K562 (cell line): ENCODE data around the gene NDST3. TPM values are rescaled to one million over a fixed set of nuclear protein-coding genes. Genes with fewer than 3 reads are reported as not detected.

ENCODE experiments used
- ATAC-seq: fragments of 200-7000 bp; cut with Tn5 transposase; 3 replicates; pipeline ENCODE4 v1.9.1; 2020; ENCODE audit warnings: moderate library complexity
- BruUV-seq: library from RNA; stranded (reverse); fragments of 400-500 nt; replicated peaks from 2 replicates; lab custom pipeline; 2021; lab: Mats Ljungman, UMichigan
- CTCF ChIA-PET: fragments of 300-600 bp; formaldehyde crosslinking; extraction: SDS; loops from one replicate; lab custom pipeline; 2021; ENCODE audit warnings: low intra/inter-chr PET ratio; lab: Yijun Ruan, JAX
- POLR2A ChIA-PET: fragments of 300-600, 350-650 bp; sonication (Branson Sonifier 250); formaldehyde crosslinking; extraction: SDS; loops from one replicate; lab custom pipeline; 2021; ENCODE audit warnings: antibody characterized with exemption, inconsistent platforms; lab: Yijun Ruan, JAX
- DNase-seq, 4 experiments: peaks; one replicate each; pipeline versions ENCODE4 v3.0.0 to v3.0.0-alpha.2; 2011 to 2018; ENCODE audit warnings: low spot score in 3 of 4, mixed read lengths in 3 of 4; ENCODE audit errors: extremely low read depth in 1 of 4
- FAIRE-seq: peaks from 2 replicates; lab custom pipeline; 2011; peaks lifted over from hg19 to GRCh38; lab: Jason Lieb, UNC
- H2AFZ ChIP-seq: 2 replicates; pipeline ENCODE4 v1.6.0; 2011; ENCODE audit warnings: low read depth, low read length, control low read depth, inconsistent platforms
- H3K27ac ChIP-seq: fragments of 200-600 bp; 3 replicates; pipeline ENCODE4 v1.8.0; 2011; ENCODE audit warnings: low read depth, mild to moderate bottlenecking, control low read depth, inconsistent platforms, low read length, moderate library complexity, mixed read lengths; ENCODE audit errors: extremely low read depth
- H3K27me3 ChIP-seq, 2 experiments: fragments of 300-600 bp in 1 of 2; 2 replicates in 1 of 2; 3 replicates in 1 of 2; pipeline versions ENCODE4 v1.6.0 to v1.8.0; 2011; ENCODE audit warnings: inconsistent platforms in 2 of 2, low read length in 2 of 2, mild to moderate bottlenecking in 1 of 2, mixed read lengths in 1 of 2, moderate library complexity in 1 of 2; ENCODE audit not compliant: control insufficient read depth in 2 of 2, insufficient read depth in 2 of 2
- H3K36me3 ChIP-seq: fragments of 300-600 bp; 3 replicates; pipeline ENCODE4 v1.8.0; 2011; ENCODE audit warnings: mild to moderate bottlenecking, low read length, inconsistent platforms; ENCODE audit not compliant: control insufficient read depth, insufficient read depth
- H3K4me1 ChIP-seq, 2 experiments: fragments of 200-600 bp in 1 of 2; replicated peaks in 1 of 2; 2 replicates in 1 of 2; 3 replicates in 1 of 2; pipeline versions ENCODE4 v1.5.1 to v1.8.0; 2011; ENCODE audit warnings: inconsistent platforms in 2 of 2, low read length in 2 of 2, mild to moderate bottlenecking in 1 of 2, mixed read lengths in 1 of 2, moderate library complexity in 1 of 2; ENCODE audit not compliant: control insufficient read depth in 2 of 2, insufficient read depth in 2 of 2
- H3K4me2 ChIP-seq: 2 replicates; pipeline ENCODE4 v1.6.1; 2011; ENCODE audit warnings: low read length, control low read depth, inconsistent platforms, mixed read lengths; ENCODE audit not compliant: insufficient read depth
- H3K4me3 ChIP-seq: fragments of 200-600 bp; sonication (generic), shearing (Covaris generic); 2 replicates; pipeline ENCODE4 v1.5.1; 2016; ENCODE audit warnings: control low read depth, inconsistent platforms
- H3K79me2 ChIP-seq: fragments of 200-600 bp; 3 replicates; pipeline ENCODE4 v1.8.0; 2011; ENCODE audit warnings: low read length, inconsistent platforms; ENCODE audit not compliant: control insufficient read depth, insufficient read depth
- H3K9ac ChIP-seq, 2 experiments: 2 replicates each; pipeline versions ENCODE4 v1.6.0 to v1.6.1; 2011; ENCODE audit warnings: low read depth in 2 of 2, low read length in 2 of 2, control low read depth in 1 of 2, inconsistent platforms in 1 of 2, mild to moderate bottlenecking in 1 of 2, mixed read lengths in 1 of 2; ENCODE audit not compliant: insufficient read depth in 1 of 2
- H3K9me1 ChIP-seq: one replicate; pipeline ENCODE4 v1.6.0; 2011; ENCODE audit warnings: inconsistent platforms, mild to moderate bottlenecking, low read length, moderate library complexity; ENCODE audit not compliant: control insufficient read depth, insufficient read depth
- H3K9me3 ChIP-seq: replicated peaks from 2 replicates; pipeline ENCODE4 v1.5.1; 2011; ENCODE audit warnings: low read depth, low read length, inconsistent platforms; ENCODE audit not compliant: control insufficient read depth, insufficient read depth
- H4K20me1 ChIP-seq: replicated peaks from 2 replicates; pipeline ENCODE4 v1.6.1; 2011; ENCODE audit warnings: low read length, inconsistent platforms, mixed read lengths; ENCODE audit not compliant: control insufficient read depth, insufficient read depth
- NCOA6 ChIP-seq: fragments of 450-650 bp; IDR thresholded peaks from 2 replicates; pipeline ENCODE4 v1.6.1; 2017; ENCODE audit warnings: mild to moderate bottlenecking
- SIX5 ChIP-seq, 2 experiments: IDR thresholded peaks; 2 replicates each; pipeline ENCODE4 v1.6.1; 2011; ENCODE audit warnings: low read length in 2 of 2, borderline replicate concordance in 1 of 2, low read depth in 1 of 2, mild to moderate bottlenecking in 1 of 2, moderate library complexity in 1 of 2; ENCODE audit not compliant: insufficient read depth in 1 of 2
- ZNF589 ChIP-seq: fragments of 200-800 bp; sonication (Bioruptor generic); IDR thresholded peaks from 2 replicates; pipeline ENCODE4 v1.6.1; 2016; ENCODE audit warnings: low read depth, missing genetic modification characterization, missing compliant biosample characterization
- WGBS: fragments of 100-300 bp; shearing (Covaris generic); methylation state at CpG from one replicate; pipeline ENCODE4 v1.1.6; 2016; ENCODE audit warnings: low coverage, mixed read lengths; ENCODE audit not compliant: insufficient coverage; ENCODE audit errors: missing lambda C conversion rate; 5-methylcytosine and 5-hydroxymethylcytosine counted together
- in situ Hi-C: fragments of 300-500 bp; cut with MboI; formaldehyde crosslinking; loops from 4 replicates; pipeline ENCODE4 v1.15.0; 2018; ENCODE audit warnings: inconsistent platforms, mixed read lengths
- intact Hi-C: fragments of 100-400 bp; cut with micrococcal nuclease; formaldehyde crosslinking; loops from 2 replicates; pipeline ENCODE4 v1.14.2; 2022
- polyA plus RNA-seq, 8 experiments: library from polyadenylated mRNA; depleted of rRNA in 4 of 8; stranded (reverse) in 5 of 8; unstranded in 3 of 8; fragments of >200 nt; fragmentation: Nextera tagmentation in 2 of 8; fragmentation: Illumina TruSeq in 1 of 8; extraction: Ambion mirVana in 2 of 8; extraction: Trizol in 1 of 8; gene quantifications; 2 replicates each; pipeline versions ENCODE4 v1.2.1 to v1.2.3, GENCODE V29; 2011 to 2014; ENCODE audit warnings: inconsistent platforms in 1 of 8, missing spikeins in 1 of 8
- total RNA-seq, 7 experiments: library from RNA; depleted of rRNA in 6 of 7; stranded (reverse); fragments of >200 nt in 6 of 7; fragmentation: Illumina TruSeq in 2 of 7; extraction: Trizol in 2 of 7; gene quantifications; 2 replicates each; pipeline versions ENCODE4 v1.2.1 to v1.2.3, GENCODE V29; 2011 to 2021; ENCODE audit warnings: low replicate concordance in 1 of 7
- TF ChIP-seq, protein P1 (sequence below): fragments of 450-650 bp; IDR thresholded peaks from 2 replicates; pipeline ENCODE4 v1.6.1; 2018; ENCODE audit not compliant: partially characterized antibody

The NDST3 gene
- total and polyA plus RNA-seq, 9 of the 15 experiments (the other 6 are each of a cell fraction or from before 2014, with no cell fraction given) = not detected

- Histone ChIP-seq H3K36me3 (peaks cover 34% of the 10 kb centered on the region), H4K20me1 (no peaks in the 10 kb centered on the region), H3K4me2 (peak overlapping the region; percentile 98), H3K9me3 (no peaks in the 10 kb centered on the region), H3K79me2 (peaks cover 38% of the 10 kb centered on the region), H2AFZ (peak overlapping the region; percentile 93; the same call in 1 of the 2 replicates), H3K27ac (peak overlapping the region; percentile 95), H3K9me1 (no peaks in the 10 kb centered on the region), H3K9ac (peak overlapping the region; percentile 99 to 100), H3K27me3 (no peaks in the 10 kb centered on the region), H3K4me3 (peak overlapping the region; percentile 84), H3K4me1 (peaks cover 4 to 12% of the 10 kb centered on the region in 2 experiments; a peak in 3 of 5 replicates)
- no peak for FAIRE-seq
- in situ Hi-C loops (loop anchor here (25.0 kb wide), 1 partner anchor 408 kb away; the partner anchor contains the start of gene METTL14), intact Hi-C loops (loop anchor here (10.0 kb wide), 2 partner anchors 205 to 1925 kb away; no protein-coding TSS in a partner anchor)
- BruUV-seq = no TSS peak
- no peak for ATAC-seq
- ChIA-PET CTCF (no interaction called here), POLR2A (interaction anchor here (1.0 kb wide), 1 partner anchor 10 kb away, joined by 3 read pairs; no protein-coding TSS in a partner anchor)
- peak in 3 of 4 experiments; percentile 12 to 24 (median 23) for DNase-seq
- WGBS = under 1% methylated on average over 13 of the region's 13 CpGs
- TF ChIP-seq, protein P1, sequence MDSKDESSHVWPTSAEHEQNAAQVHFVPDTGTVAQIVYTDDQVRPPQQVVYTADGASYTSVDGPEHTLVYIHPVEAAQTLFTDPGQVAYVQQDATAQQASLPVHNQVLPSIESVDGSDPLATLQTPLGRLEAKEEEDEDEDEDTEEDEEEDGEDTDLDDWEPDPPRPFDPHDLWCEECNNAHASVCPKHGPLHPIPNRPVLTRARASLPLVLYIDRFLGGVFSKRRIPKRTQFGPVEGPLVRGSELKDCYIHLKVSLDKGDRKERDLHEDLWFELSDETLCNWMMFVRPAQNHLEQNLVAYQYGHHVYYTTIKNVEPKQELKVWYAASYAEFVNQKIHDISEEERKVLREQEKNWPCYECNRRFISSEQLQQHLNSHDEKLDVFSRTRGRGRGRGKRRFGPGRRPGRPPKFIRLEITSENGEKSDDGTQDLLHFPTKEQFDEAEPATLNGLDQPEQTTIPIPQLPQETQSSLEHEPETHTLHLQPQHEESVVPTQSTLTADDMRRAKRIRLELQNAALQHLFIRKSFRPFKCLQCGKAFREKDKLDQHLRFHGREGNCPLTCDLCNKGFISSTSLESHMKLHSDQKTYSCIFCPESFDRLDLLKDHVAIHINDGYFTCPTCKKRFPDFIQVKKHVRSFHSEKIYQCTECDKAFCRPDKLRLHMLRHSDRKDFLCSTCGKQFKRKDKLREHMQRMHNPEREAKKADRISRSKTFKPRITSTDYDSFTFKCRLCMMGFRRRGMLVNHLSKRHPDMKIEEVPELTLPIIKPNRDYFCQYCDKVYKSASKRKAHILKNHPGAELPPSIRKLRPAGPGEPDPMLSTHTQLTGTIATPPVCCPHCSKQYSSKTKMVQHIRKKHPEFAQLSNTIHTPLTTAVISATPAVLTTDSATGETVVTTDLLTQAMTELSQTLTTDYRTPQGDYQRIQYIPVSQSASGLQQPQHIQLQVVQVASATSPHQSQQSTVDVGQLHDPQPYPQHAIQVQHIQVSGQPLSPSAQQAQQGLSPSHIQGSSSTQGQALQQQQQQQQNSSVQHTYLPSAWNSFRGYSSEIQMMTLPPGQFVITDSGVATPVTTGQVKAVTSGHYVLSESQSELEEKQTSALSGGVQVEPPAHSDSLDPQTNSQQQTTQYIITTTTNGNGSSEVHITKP = no peak
- TF ChIP-seq SIX5 (IDR thresholded peaks at IDR 0.05; ENCODE audit: borderline replicate concordance in 1 of 2, insufficient read depth in 1 of 2, low read depth in 1 of 2, low read length in 2 of 2) (0 out of 4 replicates have a peak, but pooled peaks of 1 of the 2 experiments have one; percentile 6), ZNF589 (CRISPR knock-in tag) (0 out of 2 replicates have a peak, but pooled peaks have one; percentile 7), NCOA6 (0 out of 2 replicates have a peak, but pooled peaks have one; percentile 19)
Observed at GRCh38 chr4:118279328-118279727, 245.0 kb downstream of the NDST3 start.
